Kasumi-1 (cell line): Measurements from ENCODE around the gene ST8SIA6.

Experiments used
- DNase-seq, 2 experiments: peaks; one replicate each; lab custom pipeline; 2025; lab: John Stamatoyannopoulos, UW

ST8SIA6 gene

GRCh38 chr10:17385066-17385465, 69.3 kb downstream of the ST8SIA6 start:
- DNase-seq, result no peak

GRCh38 chr10:17383801-17384555, 70.4 kb downstream of the ST8SIA6 start:
- DNase-seq, result no peak

GRCh38 chr10:17381502-17382142, 72.8 kb downstream of the ST8SIA6 start:
- DNase-seq, result no peak

GRCh38 chr10:17380888-17381287, 73.5 kb downstream of the ST8SIA6 start:
- DNase-seq, result no peak

- no peak for DNase-seq
Observed at GRCh38 chr10:17380016-17380415, 74.4 kb downstream of the ST8SIA6 start.

- DNase-seq, result no peak
Observed at GRCh38 chr10:17379151-17379690, 75.2 kb downstream of the ST8SIA6 start.

GRCh38 chr10:17375936-17376584, 78.3 kb downstream of the ST8SIA6 start:
- no peak for DNase-seq

- no peak for DNase-seq
Observed at GRCh38 chr10:17368708-17369272, 85.6 kb downstream of the ST8SIA6 start.

GRCh38 chr10:17366705-17367104, 87.7 kb downstream of the ST8SIA6 start:
- DNase-seq, result no peak

- DNase-seq, result no peak
Observed at GRCh38 chr10:17365402-17365801, 89.0 kb downstream of the ST8SIA6 start.

GRCh38 chr10:17358461-17358860, 95.9 kb downstream of the ST8SIA6 start:
- no peak for DNase-seq

- no peak for DNase-seq
Observed at GRCh38 chr10:17357781-17358180, 96.6 kb downstream of the ST8SIA6 start.

- DNase-seq, result no peak
Observed at GRCh38 chr10:17356820-17357219, 97.6 kb downstream of the ST8SIA6 start.

GRCh38 chr10:17354781-17355180, 99.6 kb downstream of the ST8SIA6 start:
- no peak for DNase-seq

GRCh38 chr10:17353568-17354300, 100.7 kb downstream of the ST8SIA6 start:
- no peak for DNase-seq

GRCh38 chr10:17352583-17352982, 101.8 kb downstream of the ST8SIA6 start:
- DNase-seq, result no peak

- DNase-seq, result no peak
Observed at GRCh38 chr10:17351506-17351905, 102.9 kb downstream of the ST8SIA6 start.

GRCh38 chr10:17349717-17350116, 104.7 kb downstream of the ST8SIA6 start:
- no peak for DNase-seq

GRCh38 chr10:17348501-17349349, 105.7 kb downstream of the ST8SIA6 start:
- DNase-seq, result no peak

GRCh38 chr10:17348011-17348500, 106.3 kb downstream of the ST8SIA6 start:
- no peak for DNase-seq

GRCh38 chr10:17344206-17344605, 110.2 kb downstream of the ST8SIA6 start:
- DNase-seq, result no peak
